GM21423 (cell line): Measurements from ENCODE around the gene RPL26.

Experiments
- ATAC-seq: cut with Tn5 transposase; IDR thresholded peaks from one replicate; pipeline ENCODE4 v1.9.1; 2021; ENCODE audit warnings: mild to moderate bottlenecking, moderate library complexity; ENCODE audit not compliant: unreplicated experiment

The RPL26 gene

GRCh38 chr17:8383143-8383822 lies at the start of gene RPL26:
Gene RPL26, minus strand, starts transcription at chr17:8383193. Its CDS starts 883 bp downstream, at chr17:8382310.
- peak; percentile 83 for ATAC-seq

GRCh38 chr17:8430966-8431365 lies 48.0 kb upstream of the RPL26 start:
- no peak for ATAC-seq

- ATAC-seq = no peak
Observed at GRCh38 chr17:8426802-8427201, 43.8 kb upstream of the RPL26 start.

GRCh38 chr17:8426094-8426720 lies 43.2 kb upstream of the RPL26 start:
- no peak for ATAC-seq

- ATAC-seq = no peak
Observed at GRCh38 chr17:8421571-8421970, 38.6 kb upstream of the RPL26 start.

GRCh38 chr17:8420041-8420934 lies 37.3 kb upstream of the RPL26 start:
- ATAC-seq = no peak

GRCh38 chr17:8419305-8419704 lies 36.3 kb upstream of the RPL26 start:
- ATAC-seq = no peak

GRCh38 chr17:8418471-8418870 lies 35.5 kb upstream of the RPL26 start:
- no peak for ATAC-seq

GRCh38 chr17:8417806-8418205 lies 34.8 kb upstream of the RPL26 start:
- no peak for ATAC-seq

- ATAC-seq = no peak
Observed at GRCh38 chr17:8413938-8414337, 30.9 kb upstream of the RPL26 start.

GRCh38 chr17:8413328-8413727 lies 30.3 kb upstream of the RPL26 start:
- ATAC-seq = no peak

- ATAC-seq = no peak
Observed at GRCh38 chr17:8412089-8412488, 29.1 kb upstream of the RPL26 start.

- ATAC-seq = no peak
Observed at GRCh38 chr17:8410883-8411238, 27.9 kb upstream of the RPL26 start.

GRCh38 chr17:8409966-8410882 lies 27.2 kb upstream of the RPL26 start:
- ATAC-seq = no peak

- no peak for ATAC-seq
Observed at GRCh38 chr17:8408371-8408770, 25.4 kb upstream of the RPL26 start.

GRCh38 chr17:8406174-8406573 lies 23.2 kb upstream of the RPL26 start:
- no peak for ATAC-seq

- no peak for ATAC-seq
Observed at GRCh38 chr17:8405499-8406016, 22.6 kb upstream of the RPL26 start.

- ATAC-seq = no peak
Observed at GRCh38 chr17:8402921-8403536, 20.0 kb upstream of the RPL26 start.

GRCh38 chr17:8401107-8401506 lies 18.1 kb upstream of the RPL26 start:
- ATAC-seq = no peak

GRCh38 chr17:8398980-8399379 lies 16.0 kb upstream of the RPL26 start:
- no peak for ATAC-seq
